ENCODE data around the gene HERC3. TPM values are rescaled to one million over a fixed set of nuclear protein-coding genes. Genes with fewer than 3 reads are reported as not detected.

HERC3 gene
- 6.2 to 12.3 TPM (median 9.4 TPM) in 5 replicates for total RNA-seq (2022; extraction: Qiagen RNA extraction)

DNA sequence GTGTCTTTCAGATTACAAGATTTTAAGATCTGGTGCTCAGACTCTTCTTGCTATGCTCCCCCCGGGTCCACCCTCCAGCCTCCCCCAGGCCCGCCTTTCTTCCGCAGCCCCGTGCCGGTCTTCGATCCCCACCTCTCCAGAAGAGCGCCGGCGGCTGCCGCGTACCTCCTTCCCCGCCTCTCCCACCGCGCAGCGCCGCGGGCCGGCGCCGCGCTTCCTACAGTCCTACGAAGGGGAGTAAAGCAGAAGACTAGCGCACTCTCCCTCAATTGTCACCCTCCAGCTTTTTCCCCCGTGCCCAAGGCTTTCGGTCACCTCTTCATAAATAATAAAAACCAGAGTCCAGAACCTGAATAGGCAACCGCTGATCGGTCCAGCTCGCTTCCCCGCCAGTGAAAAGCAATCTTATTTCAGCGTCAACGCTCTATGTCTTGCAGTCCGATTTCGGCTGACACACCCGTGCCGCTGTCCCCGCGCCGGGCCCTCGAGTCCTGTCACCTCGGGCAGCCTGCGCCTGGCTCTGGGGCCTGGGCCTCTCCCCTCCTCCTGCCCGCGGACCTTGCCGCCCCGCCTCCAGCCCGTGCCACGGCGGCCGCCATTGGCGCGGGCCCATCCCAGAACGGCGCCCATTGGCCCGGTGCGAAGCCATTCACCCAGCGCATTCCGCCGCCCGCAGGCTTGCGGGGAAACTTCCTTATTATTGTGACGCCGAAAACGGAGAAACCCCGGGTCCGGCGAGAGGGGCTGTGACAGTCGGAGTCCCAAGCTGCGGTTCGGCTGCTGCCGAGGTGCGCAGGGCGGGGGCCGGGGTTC, at the start of gene HERC3:
Gene HERC3 (plus strand): TSS at position 694 of the 813 bp plus-strand sequence. CDS start 13,344 bp downstream, outside the sequence.

DNA sequence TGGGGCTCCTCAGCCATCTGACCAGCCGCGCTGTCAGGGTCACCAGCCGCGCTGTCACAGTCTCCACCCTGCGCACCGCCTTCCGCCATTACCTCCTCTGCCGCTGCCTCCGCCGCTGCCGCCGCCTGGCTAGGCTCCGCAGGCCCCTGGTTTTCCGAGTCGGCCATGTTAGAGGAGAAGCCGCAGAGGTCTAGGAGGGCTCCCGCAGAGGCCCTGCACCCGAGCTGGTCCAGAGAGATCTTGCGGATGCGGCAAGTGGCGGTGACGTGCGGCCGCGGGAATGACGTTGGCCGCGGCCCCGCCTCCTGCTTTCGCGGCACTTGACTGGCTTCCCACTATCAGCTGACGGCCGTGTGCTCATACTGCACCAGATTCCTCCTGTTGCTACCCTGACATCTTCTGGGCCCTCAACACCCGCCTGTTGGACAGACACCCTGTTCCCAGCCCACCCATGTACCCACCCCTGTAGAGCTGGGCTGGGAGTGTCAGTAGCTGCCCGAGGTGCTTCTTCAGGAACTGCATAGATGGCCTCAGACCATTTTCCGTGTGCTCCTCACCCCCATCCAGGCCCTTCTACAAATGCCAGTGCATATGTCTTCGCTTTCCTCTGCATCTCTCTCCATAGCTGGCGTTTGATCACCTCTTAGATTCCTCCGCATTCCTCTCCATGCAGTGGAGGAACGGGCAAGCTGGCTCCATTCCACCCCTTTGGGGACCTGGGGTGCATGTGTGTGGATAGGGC, 105.5 kb downstream of the HERC3 start, which contains the start of gene NAP1L5:
Gene NAP1L5 (minus strand): TSS at position 242 of the 742 bp plus-strand sequence. CDS start 75 bp downstream, at position 167.

Other genes starting within 250 kb of the HERC3 start
- 2.6 to 4.0 TPM (median 3.2 TPM) in 5 replicates for gene HERC6, start 213.6 kb upstream of the HERC3 start, total RNA-seq (2022; extraction: Qiagen RNA extraction)
- gene HERC5, start 135.4 kb upstream of the HERC3 start, total RNA-seq (2022; extraction: Qiagen RNA extraction) = 3.4 to 5.4 TPM (median 3.6 TPM) in 5 replicates
- 72.4 to 84.0 TPM (median 79.3 TPM) in 5 replicates for gene PYURF, start 68.7 kb upstream of the HERC3 start, total RNA-seq (2022; extraction: Qiagen RNA extraction)
- 2.0 to 2.4 TPM (median 2.3 TPM) in 5 replicates for gene NAP1L5, start 105.3 kb downstream of the HERC3 start, total RNA-seq (2022; extraction: Qiagen RNA extraction)